GM19025 (cell line): ENCODE data around the gene ZBTB20.

Experiments used
- ATAC-seq: cut with Tn5 transposase; IDR thresholded peaks from one replicate; pipeline ENCODE4 v1.9.1; 2021; ENCODE audit warnings: mild to moderate bottlenecking, low read depth, moderate library complexity; ENCODE audit not compliant: unreplicated experiment

ZBTB20 gene

DNA sequence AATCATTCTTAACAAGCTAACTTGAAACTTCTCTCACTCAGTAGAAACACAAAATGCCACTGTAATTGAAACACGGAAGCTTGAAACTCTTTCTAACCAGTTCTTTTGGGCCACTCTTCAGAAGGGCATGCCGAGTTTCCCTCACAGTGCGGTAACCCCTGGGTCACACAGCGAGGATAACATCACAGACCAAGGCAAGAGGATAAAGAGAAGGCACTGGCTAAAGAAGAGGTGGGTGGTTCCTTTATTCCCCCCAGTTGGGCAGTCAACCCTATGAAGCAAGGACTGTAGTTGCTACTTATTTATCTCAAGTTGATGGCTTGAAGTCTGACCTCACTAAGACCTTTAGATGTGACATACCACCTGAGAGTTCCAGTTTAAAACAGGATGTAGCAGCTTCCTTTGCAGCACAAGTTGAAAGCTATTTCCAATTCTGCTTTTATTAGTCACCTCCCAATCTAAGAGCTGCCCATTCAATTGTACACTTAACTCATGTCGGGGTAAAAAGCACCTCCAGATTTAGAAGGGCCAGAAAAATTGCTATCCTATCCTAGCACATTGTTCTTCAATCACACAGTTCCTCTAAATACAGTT is 580.8 kb downstream of the ZBTB20 start:
- ATAC-seq, result peak; percentile 61

DNA sequence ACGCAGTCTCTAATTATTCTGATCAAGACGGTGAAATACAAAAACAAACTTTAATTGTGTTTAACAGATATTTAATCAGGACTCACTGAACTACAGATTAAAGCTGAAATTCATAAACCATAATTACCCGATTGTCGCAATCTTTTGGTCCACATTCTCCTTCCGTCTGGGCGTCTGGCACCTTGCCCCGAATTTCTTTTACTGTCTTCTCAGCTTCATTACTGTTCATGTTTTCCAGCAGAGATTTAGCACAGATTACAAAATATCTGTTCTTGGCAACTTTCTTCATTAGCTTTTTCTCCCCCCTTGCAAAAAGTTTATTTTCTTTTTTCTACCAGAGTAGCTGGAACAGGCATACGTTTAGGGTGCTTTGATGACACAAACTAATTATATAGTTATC is 581.9 kb downstream of the ZBTB20 start:
- no peak for ATAC-seq

DNA sequence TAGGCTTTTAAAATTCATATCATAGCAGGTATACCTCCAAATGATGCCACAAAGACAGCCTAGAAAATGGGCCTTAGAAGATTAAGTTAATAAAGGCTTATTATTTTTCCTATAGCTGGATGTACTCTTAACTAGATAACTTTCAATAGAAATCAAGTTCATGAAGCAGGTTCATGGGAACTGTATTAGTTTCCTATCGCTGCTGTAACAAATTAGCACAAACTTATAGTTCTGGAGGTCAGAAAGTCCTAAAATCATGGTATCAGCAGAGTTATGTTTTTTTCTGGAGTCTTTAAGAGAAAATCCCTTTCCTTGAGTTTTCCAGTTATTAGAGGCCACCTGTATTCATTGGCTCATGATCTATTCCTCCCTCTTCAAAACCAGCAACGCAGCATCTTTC is 583.4 kb downstream of the ZBTB20 start:
- ATAC-seq, result no peak

DNA sequence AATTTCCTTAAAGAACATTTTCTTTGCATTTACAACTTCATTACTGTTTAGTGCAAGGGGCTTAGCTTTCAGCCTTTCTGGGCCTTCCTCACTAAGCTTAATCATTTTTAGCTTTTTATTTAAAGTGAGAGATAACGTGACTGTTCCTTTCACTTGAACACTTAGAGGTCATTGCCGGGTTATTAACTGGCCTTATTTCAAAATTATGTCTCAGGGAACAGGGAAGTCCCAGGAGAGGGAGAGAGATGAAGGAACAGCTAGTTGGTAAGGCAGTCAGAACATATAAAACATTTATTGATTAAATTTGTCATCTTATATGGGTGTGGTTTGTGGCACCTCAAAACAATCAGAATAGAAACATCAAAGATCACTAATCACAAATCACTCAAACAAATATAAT is 584.5 kb downstream of the ZBTB20 start:
- no peak for ATAC-seq

DNA sequence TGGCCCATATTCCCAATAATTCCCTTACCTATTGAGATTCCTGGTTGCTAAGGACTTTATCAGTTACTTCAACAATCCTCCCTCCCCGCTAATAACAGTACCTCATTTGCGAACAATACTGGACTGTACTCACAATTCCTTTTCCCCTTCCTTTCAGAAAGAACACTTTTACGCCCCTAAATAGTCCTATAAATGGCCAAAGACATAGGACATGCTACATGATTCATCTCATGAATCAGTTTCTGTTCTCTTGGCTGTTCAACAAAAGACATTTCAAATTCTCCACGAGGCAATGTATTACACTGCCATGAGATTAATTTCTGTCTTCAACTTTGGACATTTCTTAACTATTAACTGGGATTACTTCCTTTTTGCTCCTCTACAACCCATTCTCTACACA is 588.8 kb downstream of the ZBTB20 start:
- no peak for ATAC-seq

DNA sequence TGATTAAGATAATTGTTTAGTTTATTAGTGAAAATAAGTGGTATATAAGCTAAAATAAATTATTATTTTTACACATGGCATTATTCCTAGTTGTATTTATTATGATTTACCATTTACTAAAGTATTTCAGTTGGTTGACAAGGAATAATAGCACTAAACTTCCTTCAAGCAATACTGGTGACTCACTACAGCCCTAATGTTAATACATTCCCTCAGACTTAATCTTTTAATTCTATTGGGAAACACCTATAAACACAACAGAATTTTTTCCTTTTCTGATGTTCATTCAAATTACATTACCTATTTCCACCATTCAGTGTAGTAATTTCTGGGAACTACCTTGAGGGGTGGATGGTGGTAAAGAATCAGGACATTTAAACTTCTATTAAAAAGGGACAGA is 589.3 kb downstream of the ZBTB20 start:
- no peak for ATAC-seq

DNA sequence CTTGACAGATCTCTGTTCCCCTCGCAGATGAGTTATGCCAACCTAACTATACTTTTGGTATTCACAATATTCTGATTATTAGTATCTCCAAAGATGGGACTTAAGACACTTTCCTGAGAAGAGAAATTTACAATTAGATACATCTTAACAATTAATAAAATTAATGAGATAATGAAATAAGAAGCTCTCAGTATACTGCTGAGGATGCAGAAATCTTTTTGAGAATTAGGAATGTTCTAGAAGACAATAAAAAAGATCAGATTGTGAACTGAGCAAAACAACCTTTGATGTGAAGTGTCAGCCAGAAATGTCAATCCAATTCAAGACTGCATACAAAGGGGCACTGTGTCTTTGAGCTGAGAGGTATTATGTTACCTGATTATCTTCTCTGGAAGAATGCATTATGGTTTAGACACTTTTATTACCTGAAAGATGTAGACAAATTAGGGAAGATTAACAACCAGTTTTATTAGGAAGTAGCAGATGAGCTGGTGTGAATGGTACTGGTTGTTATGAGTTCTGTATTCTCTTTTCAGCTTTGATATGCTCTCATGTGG is 590.4 kb downstream of the ZBTB20 start:
- ATAC-seq, result no peak

DNA sequence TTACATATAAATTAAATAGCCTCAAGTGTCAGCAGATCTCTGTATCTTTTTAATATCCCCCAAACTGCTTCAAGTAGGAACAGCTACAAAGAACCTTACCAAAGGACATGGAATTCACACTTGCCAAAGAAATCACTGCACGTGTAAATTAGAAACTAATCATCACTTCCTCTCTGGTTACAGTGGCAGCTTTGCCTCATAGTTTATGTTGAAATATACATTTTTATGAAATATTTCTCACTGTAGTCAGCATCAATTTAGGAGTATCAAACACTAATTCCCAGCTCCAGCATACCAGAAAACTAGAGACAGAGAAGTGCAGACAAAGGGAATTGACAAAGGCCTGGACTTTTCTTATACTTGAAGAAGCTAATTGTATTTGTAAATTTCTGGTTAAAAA is 592.4 kb downstream of the ZBTB20 start:
- ATAC-seq, result no peak

DNA sequence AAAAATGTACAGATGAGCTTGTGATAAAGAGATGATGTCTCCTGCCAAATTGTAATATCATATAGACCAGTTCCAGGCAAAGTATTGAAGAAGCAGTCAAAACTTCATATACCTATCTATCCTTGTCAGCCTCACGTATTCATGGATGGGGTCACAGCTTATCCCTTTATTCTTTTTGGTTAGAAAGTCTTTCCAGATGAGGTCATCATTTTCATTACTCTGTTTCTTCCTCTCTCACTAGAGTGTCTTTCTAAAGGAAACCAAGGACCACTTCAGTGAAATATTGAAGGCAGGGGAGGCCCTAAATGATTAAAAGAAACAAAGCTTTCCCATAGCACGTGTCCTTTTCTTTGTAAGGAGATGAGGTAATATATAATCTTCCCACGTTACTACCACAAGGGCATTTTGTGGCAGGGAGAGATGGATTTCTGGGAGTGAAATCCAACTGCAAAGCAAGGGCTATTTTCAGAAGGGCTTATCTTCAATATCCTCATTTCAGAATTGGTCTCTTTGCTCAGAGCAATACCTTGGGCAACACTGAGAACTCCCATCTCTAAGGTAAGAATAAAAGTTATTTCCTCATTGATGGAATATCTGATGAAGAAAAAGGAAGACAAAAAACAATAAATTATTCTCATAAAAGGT is 593.0 kb downstream of the ZBTB20 start:
- ATAC-seq, result no peak

DNA sequence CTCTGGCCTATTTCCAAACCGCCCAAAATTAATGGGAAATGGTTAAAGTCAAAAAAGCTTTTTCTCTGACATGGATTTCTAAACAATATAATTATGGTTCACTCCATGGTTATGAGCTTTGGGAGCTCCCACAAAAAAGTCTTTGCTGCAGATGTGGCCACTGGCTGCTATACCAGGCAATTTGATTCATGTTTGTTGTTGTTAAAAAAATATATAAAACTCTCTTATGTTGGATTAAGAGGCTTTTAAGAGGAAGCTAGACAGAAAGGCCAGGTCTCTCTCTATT is 594.6 kb downstream of the ZBTB20 start:
- ATAC-seq, result no peak

DNA sequence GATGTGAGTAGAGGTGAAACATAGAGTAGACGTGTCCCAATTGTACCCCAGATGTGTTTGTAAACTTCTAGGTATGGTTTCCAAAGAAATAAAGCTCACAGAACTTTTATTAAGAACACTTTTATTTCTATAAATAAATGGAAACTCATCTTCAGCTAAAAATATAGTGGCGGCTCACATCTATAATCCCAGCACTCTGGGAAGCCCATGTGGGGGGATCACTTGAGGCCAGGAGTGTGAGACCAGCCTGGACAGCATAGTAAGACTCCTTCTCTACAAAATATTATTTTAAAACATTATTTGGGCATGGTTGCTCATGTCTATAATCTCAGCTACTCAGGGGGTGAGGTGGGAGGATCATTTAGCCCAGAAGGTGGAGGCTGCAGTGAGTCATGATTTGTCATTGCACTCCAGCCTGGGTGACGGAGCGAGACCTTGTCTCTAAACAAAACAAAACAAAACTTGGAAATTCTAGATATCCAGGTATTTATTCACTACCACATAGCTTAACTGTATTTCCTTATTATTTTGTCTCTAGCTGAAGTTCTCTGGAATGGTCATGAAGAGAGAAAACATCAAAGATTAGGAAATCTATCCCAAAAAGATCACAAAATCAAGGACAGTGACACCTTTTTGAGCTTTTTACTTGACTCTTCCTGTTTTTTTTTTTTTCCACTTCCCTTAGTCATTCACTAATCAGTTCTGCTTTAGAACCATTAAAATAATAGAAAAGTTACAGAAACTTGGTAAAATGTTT is 595.1 kb downstream of the ZBTB20 start:
- ATAC-seq, result no peak

DNA sequence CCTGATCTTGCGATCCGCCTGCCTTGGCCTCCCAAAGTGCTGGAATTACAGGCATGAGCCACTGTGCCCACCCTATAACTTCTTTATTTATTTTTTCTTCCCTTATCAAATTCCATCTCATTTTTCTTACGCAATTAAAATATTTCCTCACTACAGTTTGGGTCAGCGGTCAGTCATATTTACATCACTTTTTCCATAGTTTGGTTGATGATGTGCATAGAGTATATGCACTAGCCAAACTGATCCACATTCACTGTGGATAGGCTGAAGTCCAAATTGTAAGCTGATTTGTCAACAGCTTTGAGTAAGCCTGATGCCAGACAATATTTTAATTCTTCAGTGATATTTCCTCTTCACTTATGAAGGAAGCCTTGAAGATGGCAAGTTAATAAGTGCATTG is 596.9 kb downstream of the ZBTB20 start:
- no peak for ATAC-seq

DNA sequence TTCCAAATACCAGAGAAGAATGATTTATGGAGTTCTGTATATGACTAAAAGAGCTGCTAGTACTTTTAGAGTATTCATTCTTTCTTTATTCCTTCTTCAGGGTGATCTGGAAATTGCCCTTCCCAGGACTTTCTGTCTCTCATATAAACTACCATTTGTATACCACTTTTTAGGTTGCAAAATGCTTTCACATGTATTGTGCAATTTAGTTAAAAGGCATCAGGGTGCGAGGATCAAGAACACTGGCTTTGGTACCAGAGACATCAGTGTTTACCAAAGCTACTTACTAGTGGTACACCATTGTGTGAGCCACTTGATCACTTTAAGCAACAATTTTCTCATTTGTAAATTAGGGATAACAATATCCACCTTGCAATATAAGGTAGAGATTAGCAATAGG is 601.9 kb downstream of the ZBTB20 start:
- ATAC-seq, result no peak

DNA sequence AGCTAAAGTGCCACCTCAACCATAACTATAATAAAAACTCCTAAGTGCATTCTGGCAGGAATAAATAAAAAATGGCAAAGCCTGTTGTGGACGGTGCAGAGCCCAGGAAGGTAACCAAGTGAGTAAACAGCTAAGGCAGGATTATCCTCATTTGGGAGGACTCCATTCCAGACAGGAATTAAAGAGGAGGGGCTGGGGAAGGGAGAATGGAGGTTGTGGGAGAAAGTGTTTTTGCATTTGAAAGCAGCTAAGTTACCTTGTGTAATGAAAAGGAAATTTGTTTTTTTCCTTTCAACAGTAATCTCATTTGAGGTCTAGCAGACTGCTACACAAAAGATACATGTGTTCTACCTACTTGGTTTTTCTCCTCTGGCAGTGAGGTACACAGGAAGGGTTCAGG is 604.7 kb downstream of the ZBTB20 start:
- ATAC-seq, result no peak

DNA sequence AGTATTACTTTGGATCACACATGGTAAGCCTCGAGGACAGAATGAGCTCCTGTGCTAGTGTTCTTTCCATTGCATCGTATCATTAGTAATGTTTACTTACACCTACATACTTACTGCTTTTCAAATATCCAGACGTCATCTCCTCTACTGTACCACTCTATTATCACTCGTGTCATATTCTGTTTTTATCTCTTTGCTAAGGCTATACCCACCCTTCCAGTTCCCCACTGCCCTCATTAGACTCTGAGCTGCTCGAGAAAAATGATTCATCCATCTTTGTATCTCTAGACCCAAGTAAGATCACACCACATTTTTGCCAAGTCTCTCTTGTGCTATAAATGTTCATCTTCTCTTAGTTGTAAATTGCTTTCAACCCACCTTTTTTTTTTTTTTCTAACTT is 607.6 kb downstream of the ZBTB20 start:
- ATAC-seq, result no peak

DNA sequence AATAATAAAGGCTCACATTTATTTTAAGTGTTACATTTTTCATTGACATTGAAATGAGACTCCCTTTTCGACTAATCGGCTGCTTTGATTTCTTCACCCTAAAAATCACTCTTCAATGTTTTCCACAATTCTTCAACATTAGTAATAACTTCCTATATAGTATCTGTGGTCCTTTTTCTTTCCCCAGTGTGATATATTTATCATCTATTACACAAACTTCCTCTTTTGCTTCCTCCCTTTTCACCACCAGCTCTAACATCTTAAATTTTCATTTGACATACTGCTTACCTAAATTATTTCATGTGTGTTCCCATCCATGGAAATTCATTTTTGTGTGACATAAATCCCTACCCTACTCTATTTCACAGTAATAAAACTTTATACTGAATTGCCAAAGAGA is 608.9 kb downstream of the ZBTB20 start:
- no peak for ATAC-seq

DNA sequence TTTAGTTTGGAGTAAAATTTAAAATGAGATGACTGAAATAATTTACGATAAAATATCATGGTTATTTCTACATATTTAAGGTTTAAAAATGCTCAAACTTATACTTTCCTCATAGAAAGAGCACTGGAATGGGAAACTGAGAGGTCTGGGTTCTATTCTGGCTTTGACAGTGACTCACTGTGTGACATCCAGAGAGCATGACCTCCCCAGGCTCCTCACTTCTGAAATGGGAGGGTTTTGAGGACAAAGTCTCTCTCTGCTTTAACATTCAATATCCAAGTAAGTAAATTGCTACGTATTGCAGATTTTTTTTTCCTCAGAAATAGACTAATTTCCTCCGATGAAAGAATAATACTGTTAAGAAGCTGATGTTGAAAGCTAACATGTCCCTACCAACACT is 618.6 kb downstream of the ZBTB20 start:
- no peak for ATAC-seq

DNA sequence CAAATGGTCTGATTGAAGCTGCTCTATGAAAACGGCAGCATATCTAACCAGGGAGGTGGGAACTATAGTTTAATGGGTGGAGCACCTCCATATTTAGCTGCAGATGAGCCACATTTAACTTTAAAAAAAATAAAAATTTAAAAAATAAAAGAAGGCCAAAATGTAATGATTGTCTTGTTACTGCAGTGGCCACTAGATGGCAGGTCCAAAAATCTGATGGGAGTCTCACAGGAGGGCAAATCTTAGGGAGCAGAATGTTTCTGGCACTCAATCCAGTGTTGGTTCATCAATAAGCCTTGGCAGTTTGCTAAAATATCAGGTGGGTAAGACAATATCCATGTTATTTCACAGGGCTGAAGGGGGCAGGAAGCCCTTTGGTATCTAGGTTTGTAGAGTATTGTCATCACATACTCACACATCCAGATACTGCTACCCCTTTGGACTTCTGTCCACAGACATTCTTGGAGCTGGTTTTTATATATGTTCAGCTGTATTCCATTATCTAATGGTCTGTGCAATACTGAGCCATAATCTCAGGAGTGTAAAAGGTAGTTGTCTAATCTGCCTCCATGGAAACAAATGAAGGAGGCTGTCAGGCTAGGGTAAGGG is 619.9 kb downstream of the ZBTB20 start:
- ATAC-seq, result no peak

DNA sequence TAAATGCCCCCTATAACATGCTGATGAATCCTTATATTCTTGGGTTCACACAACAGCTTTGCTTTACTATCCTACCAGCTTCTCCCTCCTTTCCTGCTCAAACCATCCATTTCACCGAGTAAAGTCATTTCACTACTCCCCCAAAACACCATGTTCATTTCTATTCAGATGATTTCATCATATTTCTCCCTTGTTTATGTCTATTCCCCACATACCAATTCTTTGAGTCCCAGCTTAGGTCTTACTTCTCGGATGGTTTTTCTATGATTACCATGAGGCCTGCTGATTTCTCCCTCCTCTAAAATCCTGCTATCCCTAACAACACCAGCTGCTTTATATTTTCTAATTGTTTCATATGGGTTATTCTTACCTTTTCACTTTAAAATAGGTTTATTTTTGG is 621.8 kb downstream of the ZBTB20 start:
- ATAC-seq, result no peak

DNA sequence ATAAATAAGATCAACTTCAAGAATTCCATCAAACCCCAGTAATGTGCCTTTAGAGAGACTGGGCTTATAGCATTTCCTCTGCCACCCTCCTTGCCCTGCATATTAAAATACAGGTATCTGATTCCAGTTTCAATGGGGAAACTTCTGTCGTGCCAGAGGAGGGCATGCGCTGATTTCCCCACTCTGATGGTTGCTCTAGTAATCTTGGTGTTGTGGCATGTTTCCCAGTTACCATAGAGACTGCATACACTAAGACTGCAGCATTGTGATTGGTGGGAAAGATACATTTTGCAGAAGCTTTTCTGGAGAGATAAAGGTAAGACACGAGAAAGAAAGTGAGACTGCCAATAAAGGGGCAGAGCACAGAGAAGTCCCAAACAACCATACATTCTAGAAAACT is 627.7 kb downstream of the ZBTB20 start:
- ATAC-seq, result peak; percentile 82

DNA sequence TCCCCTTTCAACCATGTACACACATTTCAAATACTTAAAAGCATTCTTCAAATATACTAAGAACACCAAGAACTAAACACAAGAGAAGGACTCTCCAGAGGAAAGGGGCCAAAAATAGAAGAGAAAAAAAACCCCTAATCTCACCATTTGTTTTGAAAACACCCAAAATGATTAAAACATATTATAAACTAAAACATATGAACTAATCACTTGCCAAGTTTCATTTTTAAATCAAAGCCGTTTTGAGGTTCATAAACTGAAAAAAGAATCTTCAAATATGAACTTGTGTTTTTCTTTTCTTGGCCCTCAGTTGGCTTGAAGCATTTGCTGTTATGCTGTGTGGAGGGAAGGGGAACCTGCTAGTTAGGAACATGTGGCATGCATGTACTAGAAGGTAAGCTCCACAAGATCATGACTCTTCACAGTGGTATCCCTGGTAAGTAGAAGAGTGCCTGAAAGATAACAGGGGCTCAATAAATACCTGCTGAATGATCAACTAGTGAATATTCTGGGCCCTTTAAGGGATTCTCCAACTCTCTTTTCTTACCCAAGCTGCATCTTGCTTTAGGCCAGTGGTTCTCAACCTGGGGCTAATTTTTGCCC is 628.8 kb downstream of the ZBTB20 start:
- no peak for ATAC-seq
